ENCODE measurements around the gene COL3A1. TPM values are rescaled to one million over a fixed set of nuclear protein-coding genes. Genes with fewer than 3 reads are reported as not detected.

The COL3A1 gene
- total and polyA plus RNA-seq, 2 of the 8 experiments (the other 6 are each of a cell fraction or from before 2014, with no cell fraction given): 0.07 to 0.11 TPM

DNA sequence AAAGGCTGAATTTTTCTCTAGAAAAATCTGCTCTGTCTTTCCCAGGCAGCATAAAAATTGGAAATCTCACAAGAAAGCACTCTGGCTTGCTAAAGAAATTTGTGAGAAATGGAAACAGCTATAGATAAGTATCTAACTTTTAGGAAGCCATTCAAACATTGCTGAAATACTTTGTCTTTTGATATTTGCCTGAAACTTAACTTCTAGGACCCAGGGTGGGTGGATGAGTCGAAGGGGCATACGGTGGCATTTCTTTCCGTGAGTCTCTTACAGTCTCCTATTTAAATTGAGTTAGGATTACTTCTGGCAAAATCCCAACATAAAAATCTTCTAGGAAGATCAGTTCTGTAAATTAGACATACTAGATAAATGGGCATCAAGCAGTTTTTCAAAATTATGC lies 532 bp upstream of the COL3A1 start (continued):
- TF ChIP-seq ZNF274 (IDR thresholded peaks at IDR 0.05; ENCODE audit: borderline replicate concordance, extremely low read depth, low read length): no peak
- TF ChIP-seq YY1 (IDR thresholded peaks at IDR 0.05; ENCODE audit: low read depth, low read length): no peak
- no peak for TF ChIP-seq TAF1 (IDR thresholded peaks at IDR 0.05; ENCODE audit: low read depth, low read length)
- TF ChIP-seq SRF (IDR thresholded peaks at IDR 0.05; ENCODE audit: low read depth, low read length): no peak

Data from H1 (cell line).